GM21381 (cell line): ENCODE data around the gene C3orf18.

ENCODE experiments used
- ATAC-seq: cut with Tn5 transposase; IDR thresholded peaks from one replicate; pipeline ENCODE4 v1.9.1; 2021; ENCODE audit warnings: mild to moderate bottlenecking, moderate library complexity; ENCODE audit not compliant: unreplicated experiment

Gene C3orf18

GRCh38 chr3:50567386-50568167 is at the start of gene C3orf18:
C3orf18 (minus strand) TSS chr3:50567747; CDS start chr3:50565699, 2,048 bp downstream.
- ATAC-seq, result peak; percentile 79

GRCh38 chr3:50616770-50617095 is 49.2 kb upstream of the C3orf18 start:
- peak; percentile 55 for ATAC-seq

GRCh38 chr3:50616003-50616769 is 48.6 kb upstream of the C3orf18 start:
- ATAC-seq, result peak; percentile 37

GRCh38 chr3:50615190-50615589 is 47.6 kb upstream of the C3orf18 start:
- no peak for ATAC-seq

- ATAC-seq, result no peak
Measured at GRCh38 chr3:50612970-50613846, 45.7 kb upstream of the C3orf18 start.

- no peak for ATAC-seq
Measured at GRCh38 chr3:50612234-50612882, 44.8 kb upstream of the C3orf18 start.

- peak; percentile 66 for ATAC-seq
Measured at GRCh38 chr3:50611464-50612233, 44.1 kb upstream of the C3orf18 start, which contains the start of gene CISH. CISH (minus strand) TSS chr3:50611774; CDS start chr3:50611650, 124 bp downstream.

GRCh38 chr3:50610992-50611463 is 43.5 kb upstream of the C3orf18 start:
- no peak for ATAC-seq

- no peak for ATAC-seq
Measured at GRCh38 chr3:50610181-50610971, 42.8 kb upstream of the C3orf18 start.

GRCh38 chr3:50609763-50610085 is 42.2 kb upstream of the C3orf18 start:
- no peak for ATAC-seq

- ATAC-seq, result no peak
Measured at GRCh38 chr3:50609071-50609762, 41.7 kb upstream of the C3orf18 start.

GRCh38 chr3:50608278-50608677 is 40.7 kb upstream of the C3orf18 start:
- no peak for ATAC-seq

GRCh38 chr3:50607271-50608091 is 39.9 kb upstream of the C3orf18 start:
- no peak for ATAC-seq

GRCh38 chr3:50606596-50606995 is 39.0 kb upstream of the C3orf18 start:
- ATAC-seq, result no peak

GRCh38 chr3:50605901-50606326 is 38.4 kb upstream of the C3orf18 start:
- ATAC-seq, result no peak

- no peak for ATAC-seq
Measured at GRCh38 chr3:50604628-50605588, 37.4 kb upstream of the C3orf18 start.
